Activated T-cell treated with anti-CD3 and anti-CD28 coated beads for 1 hour (primary cell): Measurements from ENCODE around the gene YAP1.

Experiments used
- DNase-seq: peaks from one replicate; pipeline ENCODE4 v3.0.0-alpha.2; 2020; ENCODE audit warnings: low read depth

The YAP1 gene

DNA sequence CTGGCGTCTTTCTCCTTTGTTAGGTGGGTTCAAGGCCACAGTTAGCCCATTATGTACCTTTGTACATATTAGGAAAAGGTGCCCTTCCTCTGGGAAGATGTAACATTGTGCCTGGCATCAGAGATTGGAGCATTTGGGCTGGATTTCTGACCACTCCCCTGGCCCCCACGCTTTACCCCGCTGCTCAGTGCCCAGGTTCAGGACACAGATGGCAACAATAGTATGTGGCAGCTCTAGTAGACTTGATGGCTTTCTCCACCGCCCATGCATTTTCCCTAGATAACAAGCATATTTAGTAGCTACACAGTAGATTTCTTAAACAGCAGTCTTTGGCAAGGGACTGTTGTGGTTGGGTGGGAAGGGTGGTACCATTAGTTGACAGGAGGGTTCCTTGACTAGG lies 53.1 kb downstream of the YAP1 start:
- DNase-seq: no peak

GRCh38 chr11:102166175-102167064 lies 56.2 kb downstream of the YAP1 start:
- no peak for DNase-seq

DNA sequence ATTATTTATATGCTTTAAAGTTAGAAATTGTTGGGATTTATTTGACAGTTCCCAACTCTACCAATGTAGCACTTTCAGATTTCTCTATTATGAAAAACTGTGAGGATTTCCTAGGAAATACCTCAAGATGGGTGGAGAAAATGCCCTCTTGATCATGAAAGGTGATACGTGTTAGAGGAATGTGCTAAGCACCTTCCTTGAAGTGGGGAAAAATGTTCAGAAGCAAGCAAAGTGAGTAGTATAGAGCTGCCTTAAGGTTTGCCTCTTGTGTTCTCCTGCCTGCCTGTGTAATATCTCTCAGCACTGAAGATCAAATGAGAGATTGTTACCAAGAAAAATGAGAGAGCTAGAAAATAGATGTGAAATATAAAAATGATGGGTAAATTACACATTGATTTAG lies 58.2 kb downstream of the YAP1 start:
- no peak for DNase-seq

DNA sequence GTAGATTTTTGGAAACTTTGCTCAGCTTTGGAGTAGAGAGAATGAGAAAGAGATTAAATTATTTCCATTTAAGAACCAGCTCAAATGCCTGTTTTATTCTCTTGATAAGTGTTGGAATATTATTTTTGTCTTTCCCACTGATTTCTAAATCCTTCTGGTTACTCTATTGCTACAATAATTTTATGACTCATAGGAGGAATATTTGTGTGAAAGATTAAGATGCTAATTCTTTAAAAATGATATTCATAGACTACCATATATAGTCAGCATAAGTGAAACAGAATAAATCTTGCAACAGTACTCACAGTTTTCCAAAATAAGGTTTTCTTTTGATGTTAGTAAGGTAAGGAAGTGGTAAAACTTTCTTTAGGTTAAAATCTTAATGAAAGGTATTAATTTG lies 60.9 kb downstream of the YAP1 start:
- DNase-seq: no peak

DNA sequence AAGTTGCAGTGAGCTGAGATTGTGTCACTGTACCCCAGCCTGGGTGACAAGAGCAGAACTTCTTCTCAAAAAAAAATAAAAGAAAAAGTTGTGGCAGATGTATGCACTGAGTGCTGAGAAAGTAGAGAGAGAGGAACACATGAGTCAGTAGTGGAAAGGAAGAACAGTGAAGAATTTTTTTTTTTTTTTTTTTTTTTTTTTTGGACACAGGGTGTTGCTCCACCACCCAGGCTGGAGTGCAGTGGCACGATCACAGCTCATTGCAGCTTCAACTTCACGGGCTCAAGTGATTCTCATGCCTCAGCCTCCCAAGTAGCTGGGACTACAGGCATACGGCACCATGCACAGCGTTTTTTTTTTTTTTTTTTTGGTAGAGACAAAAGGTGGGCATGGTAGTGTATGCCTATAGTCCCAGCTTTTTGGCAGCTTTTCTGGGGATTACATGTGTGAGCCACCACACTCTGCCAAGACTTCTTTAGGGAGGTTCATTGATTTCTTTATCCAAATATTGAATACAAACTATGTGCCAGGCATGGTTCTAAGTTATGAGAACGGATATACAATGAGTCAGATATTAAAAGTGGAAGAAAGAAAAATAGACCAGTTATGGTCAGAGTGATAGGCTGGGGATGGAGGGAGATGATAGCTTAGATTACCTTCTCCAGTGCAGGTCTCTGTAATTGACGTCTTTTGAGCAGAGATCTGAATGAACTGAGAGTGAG lies 62.0 kb downstream of the YAP1 start:
- DNase-seq: no peak

DNA sequence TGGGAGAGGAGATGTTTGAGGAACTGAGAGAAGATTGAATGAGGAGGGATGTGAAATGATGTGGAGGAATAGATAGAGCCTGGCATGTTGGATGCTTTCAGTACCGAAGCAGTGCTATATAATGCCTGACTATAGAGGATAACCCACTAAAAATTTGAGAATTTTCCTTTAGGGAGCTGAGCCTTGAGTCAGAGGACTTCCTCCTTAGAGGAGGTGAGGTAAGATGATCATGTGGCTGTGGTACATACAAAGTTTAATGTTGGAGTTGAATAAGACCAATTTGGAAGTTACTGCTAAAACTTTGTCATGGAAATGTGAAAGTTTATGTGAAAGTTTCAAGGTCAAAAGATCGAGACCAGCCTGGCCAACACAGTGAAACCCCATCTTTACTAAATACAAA lies 66.9 kb downstream of the YAP1 start:
- DNase-seq: no peak

- DNase-seq: no peak
Measured at GRCh38 chr11:102177974-102178631, 67.9 kb downstream of the YAP1 start.

GRCh38 chr11:102179371-102179770 lies 69.1 kb downstream of the YAP1 start:
- DNase-seq: no peak

DNA sequence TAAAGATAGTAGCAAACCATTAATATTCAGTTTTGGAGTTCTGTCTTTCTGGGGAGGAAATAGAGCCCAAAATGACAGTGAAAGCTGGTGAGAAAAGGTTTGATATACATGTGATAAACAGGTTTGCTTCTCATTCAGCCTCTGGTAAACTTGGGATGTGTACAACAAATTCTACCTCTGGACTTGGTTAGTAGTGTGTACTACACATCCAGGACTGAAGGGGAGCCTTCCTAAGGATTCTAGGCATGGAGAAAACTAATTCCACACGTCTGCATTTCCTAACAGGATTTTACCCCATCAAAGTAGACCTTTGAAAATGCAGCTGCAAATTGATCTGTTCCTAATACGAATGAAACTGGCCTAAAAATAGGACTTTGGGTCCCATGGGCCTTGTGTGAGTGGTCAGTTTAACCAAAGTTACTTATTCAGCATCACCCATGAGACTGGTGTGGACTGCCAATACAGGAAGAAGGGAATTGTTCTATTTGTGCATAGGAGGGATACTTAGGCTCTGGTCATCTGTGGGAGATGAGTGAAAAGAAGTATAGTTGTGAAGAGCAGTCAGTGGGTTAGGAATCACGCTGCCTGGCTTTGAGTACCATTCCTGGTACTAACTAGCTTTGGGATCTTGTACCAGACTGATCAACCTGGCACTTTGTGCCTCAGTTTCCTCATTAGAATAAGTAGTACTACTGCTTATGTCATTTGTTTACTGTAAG lies 74.2 kb downstream of the YAP1 start:
- no peak for DNase-seq

GRCh38 chr11:102186551-102187191 lies 76.4 kb downstream of the YAP1 start:
- DNase-seq: no peak

DNA sequence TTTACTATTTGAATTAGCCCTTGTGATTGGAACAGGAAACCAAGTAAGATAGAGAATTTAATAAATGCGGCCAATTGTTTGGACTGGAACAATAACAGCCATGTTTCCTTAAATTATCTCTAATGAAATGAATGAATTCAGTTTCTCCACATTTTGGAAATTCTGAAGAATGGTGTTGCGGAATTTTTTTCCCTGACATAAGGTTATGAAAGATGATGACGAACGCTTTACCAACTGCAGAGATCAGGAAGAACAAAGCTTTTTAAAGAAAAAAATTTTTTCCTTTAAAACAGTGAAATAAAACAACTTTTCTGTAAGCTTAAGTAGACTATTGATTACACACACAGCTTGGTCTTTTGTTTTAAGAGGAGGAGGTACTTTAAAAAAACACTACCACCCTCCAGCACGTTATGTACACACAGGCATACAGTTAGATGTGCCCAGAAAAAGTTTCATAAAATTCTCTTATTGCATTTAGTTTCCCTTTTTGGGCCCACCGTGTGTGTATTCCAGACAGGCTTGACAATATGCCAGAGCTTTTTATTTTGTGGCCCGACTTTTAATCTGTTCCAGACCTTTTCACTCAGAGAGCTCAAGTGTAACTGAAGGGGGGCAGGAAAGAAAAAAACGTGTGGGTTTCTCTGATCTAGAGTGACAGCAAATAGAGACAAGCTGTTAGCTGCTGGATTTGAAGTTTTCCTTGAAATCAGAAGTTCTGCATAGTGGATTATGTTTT lies 77.3 kb downstream of the YAP1 start:
- no peak for DNase-seq

GRCh38 chr11:102188488-102188887 lies 78.2 kb downstream of the YAP1 start:
- DNase-seq: no peak

DNA sequence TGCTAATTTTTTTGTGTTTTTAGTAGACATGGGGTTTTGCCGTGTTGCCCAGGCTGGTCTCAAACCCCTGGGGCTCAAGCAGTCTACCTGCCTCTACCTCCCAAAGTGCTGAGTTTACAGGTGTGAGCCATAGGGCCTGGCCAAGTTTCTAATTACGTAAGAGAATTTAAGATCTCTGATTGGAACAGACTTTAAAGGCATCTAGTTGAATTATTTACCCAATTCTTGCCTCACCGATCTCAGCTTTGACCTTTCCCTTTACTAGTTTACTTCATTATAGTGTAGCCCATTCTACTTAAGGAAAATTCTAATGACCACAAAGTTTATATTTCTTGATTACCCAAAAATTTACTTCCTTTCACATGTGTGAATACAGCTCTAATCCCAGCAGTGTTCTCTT lies 81.6 kb downstream of the YAP1 start:
- no peak for DNase-seq

DNA sequence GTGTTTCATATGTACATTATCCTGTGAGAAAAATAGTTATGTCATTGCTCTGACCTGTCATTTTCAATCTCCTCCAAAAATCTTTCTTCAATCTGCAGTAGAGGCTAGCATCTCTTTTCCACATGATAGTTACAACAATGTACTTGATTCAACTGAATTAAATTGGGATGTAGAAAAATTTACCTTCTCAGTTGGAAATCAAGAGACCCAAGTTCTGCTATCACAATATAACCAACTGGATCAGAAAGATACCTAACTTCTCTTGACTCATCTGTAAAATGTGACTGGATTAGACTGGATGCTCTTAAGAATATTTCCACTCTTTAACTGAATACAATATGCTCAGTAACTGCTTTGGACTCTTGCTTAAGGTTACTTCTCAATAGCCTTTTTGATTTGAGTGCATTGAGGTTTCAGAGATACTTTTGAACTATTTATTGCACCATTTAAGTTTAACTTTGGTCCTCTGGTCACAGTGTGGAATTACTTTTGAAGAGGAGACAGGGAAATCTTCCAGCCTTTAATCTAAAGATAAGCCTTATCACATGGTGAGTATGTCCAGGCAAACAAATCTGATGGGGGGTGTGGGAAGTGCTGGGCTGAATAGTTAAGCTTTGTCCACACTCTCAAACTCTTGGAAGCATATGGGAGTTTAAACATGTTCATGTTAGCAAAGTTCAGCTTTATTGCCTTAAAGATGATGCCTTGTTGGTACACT lies 82.3 kb downstream of the YAP1 start:
- no peak for DNase-seq

- DNase-seq: no peak
Measured at GRCh38 chr11:102194257-102194656, 84.0 kb downstream of the YAP1 start.

DNA sequence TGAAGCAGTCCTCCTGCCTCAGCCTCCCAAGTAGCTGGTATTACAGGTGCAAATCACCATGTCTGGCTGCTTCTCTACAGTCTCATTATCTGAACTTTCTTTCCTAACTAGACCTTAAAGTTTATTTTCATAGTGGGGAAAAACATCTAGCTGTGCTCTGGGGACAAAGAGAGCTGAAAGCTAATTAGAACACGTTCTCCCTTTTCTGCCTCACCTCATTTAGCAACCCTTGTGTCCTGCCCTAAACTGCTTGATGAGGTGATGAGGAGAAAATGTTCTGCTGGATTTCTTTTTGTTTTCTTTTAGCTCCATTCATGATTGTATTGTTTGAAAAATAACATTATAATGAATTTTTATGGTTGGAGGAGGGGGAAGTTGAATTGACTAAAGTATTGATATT lies 84.7 kb downstream of the YAP1 start:
- no peak for DNase-seq

DNA sequence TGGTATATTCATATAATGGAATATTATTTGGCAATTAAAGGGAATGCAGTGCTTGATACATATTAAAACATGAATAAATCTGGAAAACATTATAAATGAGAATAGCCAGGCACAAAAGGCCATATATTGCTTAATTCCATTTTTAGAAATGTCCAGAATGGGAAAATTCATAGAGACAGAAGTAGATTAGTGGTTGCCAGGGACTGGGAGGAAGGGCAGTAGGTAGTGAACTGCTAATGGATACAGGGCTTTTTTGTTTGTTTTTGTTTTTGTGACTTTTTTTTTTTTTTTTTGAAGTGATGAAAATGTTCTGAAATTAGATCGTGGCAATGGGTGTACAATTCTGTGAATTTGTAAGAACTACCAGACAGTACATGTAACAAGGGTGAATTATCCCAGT lies 86.1 kb downstream of the YAP1 start:
- no peak for DNase-seq

- no peak for DNase-seq
Measured at GRCh38 chr11:102196816-102197215, 86.6 kb downstream of the YAP1 start.

GRCh38 chr11:102197670-102198139 lies 87.5 kb downstream of the YAP1 start:
- no peak for DNase-seq

DNA sequence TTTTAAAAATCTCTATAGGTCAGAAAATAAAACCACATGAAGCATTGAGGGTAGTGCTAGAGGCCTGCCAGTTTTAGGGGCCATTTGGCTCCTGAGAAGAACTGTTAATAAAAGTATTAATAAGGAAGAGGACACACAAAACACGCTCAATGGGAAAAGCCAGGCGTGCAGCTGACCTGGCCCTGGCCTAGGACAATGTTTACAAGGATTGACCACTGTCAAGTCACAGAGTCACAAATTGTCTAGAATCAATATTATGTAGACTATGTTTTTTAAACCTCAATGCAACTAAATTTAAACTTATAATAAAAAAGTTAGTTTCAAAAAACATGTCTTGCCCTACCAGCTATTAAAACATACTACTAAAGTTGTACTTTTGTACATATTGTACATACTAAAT lies 89.4 kb downstream of the YAP1 start:
- DNase-seq: no peak
